Measurements from ENCODE around the gene AKR1D1. TPM values are rescaled to one million over a fixed set of nuclear protein-coding genes. Genes with fewer than 3 reads are reported as not detected.
A peak's percentile ranks its signal among the peaks of the same experiment; 100 is the strongest.

AKR1D1 gene
- total and polyA plus RNA-seq, 2 of the 13 experiments (the other 11 are each of a cell fraction or from before 2014, with no cell fraction given), result 6.9 to 37.0 TPM

GRCh38 chr7:138120140-138120827, 44.0 kb downstream of the AKR1D1 start (continued):
- TF ChIP-seq ONECUT2 (CRISPR knock-in tag; IDR thresholded peaks at IDR 0.05), result peak; percentile 96
- TF ChIP-seq, protein P1, sequence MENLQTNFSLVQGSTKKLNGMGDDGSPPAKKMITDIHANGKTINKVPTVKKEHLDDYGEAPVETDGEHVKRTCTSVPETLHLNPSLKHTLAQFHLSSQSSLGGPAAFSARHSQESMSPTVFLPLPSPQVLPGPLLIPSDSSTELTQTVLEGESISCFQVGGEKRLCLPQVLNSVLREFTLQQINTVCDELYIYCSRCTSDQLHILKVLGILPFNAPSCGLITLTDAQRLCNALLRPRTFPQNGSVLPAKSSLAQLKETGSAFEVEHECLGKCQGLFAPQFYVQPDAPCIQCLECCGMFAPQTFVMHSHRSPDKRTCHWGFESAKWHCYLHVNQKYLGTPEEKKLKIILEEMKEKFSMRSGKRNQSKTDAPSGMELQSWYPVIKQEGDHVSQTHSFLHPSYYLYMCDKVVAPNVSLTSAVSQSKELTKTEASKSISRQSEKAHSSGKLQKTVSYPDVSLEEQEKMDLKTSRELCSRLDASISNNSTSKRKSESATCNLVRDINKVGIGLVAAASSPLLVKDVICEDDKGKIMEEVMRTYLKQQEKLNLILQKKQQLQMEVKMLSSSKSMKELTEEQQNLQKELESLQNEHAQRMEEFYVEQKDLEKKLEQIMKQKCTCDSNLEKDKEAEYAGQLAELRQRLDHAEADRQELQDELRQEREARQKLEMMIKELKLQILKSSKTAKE (CRISPR knock-in tag; IDR thresholded peaks at IDR 0.05; ENCODE audit: borderline replicate concordance), result no peak
- TF ChIP-seq PRDM4 (CRISPR knock-in tag; IDR thresholded peaks at IDR 0.05; ENCODE audit: borderline replicate concordance), result no peak
- TF ChIP-seq ZNF883 (CRISPR knock-in tag; IDR thresholded peaks at IDR 0.05; ENCODE audit: not compliant biosample characterization), result no peak
- TF ChIP-seq TFE3 (CRISPR knock-in tag; IDR thresholded peaks at IDR 0.05), result no peak
- TF ChIP-seq DMAP1 (CRISPR knock-in tag; IDR thresholded peaks at IDR 0.05), result no peak
- no peak for TF ChIP-seq FIP1L1 (IDR thresholded peaks at IDR 0.05; ENCODE audit: borderline replicate concordance, insufficient read depth, low read depth, low read length)
- TF ChIP-seq, protein P2, sequence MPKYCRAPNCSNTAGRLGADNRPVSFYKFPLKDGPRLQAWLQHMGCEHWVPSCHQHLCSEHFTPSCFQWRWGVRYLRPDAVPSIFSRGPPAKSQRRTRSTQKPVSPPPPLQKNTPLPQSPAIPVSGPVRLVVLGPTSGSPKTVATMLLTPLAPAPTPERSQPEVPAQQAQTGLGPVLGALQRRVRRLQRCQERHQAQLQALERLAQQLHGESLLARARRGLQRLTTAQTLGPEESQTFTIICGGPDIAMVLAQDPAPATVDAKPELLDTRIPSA (CRISPR knock-in tag; IDR thresholded peaks at IDR 0.05; ENCODE audit: borderline replicate concordance), result no peak
- TF ChIP-seq, protein P3, sequence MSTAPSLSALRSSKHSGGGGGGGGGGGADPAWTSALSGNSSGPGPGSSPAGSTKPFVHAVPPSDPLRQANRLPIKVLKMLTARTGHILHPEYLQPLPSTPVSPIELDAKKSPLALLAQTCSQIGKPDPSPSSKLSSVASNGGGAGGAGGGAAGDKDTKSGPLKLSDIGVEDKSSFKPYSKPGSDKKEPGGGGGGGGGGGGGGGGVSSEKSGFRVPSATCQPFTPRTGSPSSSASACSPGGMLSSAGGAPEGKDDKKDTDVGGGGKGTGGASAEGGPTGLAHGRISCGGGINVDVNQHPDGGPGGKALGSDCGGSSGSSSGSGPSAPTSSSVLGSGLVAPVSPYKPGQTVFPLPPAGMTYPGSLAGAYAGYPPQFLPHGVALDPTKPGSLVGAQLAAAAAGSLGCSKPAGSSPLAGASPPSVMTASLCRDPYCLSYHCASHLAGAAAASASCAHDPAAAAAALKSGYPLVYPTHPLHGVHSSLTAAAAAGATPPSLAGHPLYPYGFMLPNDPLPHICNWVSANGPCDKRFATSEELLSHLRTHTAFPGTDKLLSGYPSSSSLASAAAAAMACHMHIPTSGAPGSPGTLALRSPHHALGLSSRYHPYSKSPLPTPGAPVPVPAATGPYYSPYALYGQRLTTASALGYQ (CRISPR knock-in tag; IDR thresholded peaks at IDR 0.05), result peak; percentile 58; the same call in 1 of the 2 replicates
- TF ChIP-seq ZNF510 (CRISPR knock-in tag; IDR thresholded peaks at IDR 0.05; ENCODE audit: low read depth), result no peak
- no peak for TF ChIP-seq KDM6A (CRISPR knock-in tag; IDR thresholded peaks at IDR 0.05; ENCODE audit: low read depth)
- no peak for TF ChIP-seq HNRNPH1 (optimal IDR thresholded peaks at IDR 0.05; ENCODE audit: low read depth, low read length)
- TF ChIP-seq, protein P4, sequence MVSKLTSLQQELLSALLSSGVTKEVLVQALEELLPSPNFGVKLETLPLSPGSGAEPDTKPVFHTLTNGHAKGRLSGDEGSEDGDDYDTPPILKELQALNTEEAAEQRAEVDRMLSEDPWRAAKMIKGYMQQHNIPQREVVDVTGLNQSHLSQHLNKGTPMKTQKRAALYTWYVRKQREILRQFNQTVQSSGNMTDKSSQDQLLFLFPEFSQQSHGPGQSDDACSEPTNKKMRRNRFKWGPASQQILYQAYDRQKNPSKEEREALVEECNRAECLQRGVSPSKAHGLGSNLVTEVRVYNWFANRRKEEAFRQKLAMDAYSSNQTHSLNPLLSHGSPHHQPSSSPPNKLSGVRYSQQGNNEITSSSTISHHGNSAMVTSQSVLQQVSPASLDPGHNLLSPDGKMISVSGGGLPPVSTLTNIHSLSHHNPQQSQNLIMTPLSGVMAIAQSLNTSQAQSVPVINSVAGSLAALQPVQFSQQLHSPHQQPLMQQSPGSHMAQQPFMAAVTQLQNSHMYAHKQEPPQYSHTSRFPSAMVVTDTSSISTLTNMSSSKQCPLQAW (CRISPR knock-in tag; IDR thresholded peaks at IDR 0.05), result no peak
- TF ChIP-seq ZNF891 (CRISPR knock-in tag; IDR thresholded peaks at IDR 0.05), result no peak
- peak; percentile 90 for TF ChIP-seq ISL2 (CRISPR knock-in tag; IDR thresholded peaks at IDR 0.05)
- TF ChIP-seq, protein P5, sequence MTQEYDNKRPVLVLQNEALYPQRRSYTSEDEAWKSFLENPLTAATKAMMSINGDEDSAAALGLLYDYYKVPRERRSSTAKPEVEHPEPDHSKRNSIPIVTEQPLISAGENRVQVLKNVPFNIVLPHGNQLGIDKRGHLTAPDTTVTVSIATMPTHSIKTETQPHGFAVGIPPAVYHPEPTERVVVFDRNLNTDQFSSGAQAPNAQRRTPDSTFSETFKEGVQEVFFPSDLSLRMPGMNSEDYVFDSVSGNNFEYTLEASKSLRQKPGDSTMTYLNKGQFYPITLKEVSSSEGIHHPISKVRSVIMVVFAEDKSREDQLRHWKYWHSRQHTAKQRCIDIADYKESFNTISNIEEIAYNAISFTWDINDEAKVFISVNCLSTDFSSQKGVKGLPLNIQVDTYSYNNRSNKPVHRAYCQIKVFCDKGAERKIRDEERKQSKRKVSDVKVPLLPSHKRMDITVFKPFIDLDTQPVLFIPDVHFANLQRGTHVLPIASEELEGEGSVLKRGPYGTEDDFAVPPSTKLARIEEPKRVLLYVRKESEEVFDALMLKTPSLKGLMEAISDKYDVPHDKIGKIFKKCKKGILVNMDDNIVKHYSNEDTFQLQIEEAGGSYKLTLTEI (CRISPR knock-in tag; conservative IDR thresholded peaks at IDR 0.05), result no peak

Data from HepG2 (cell line).